Fibroblast of lung (primary cell): ENCODE results near the gene BAZ1A. TPM values are rescaled to one million over a fixed set of nuclear protein-coding genes. Genes with fewer than 3 reads are reported as not detected.
A peak's percentile ranks its signal among the peaks of the same experiment; 100 is the strongest.

Source experiments
- DNase-seq, 2 donors: peaks; one replicate each; pipeline versions ENCODE4 v3.0.0 to v3.0.0-alpha.2; 2010; ENCODE audit warnings: low read depth in 2 of 2
- H2AFZ ChIP-seq: 2 replicates; pipeline ENCODE4 v1.5.1; 2012; ENCODE audit warnings: low read length, control low read depth, inconsistent platforms
- H3K27ac ChIP-seq: 2 replicates; pipeline ENCODE4 v1.5.1; 2011; ENCODE audit warnings: low read length, control low read depth; ENCODE audit not compliant: insufficient read depth
- H3K27me3 ChIP-seq: 2 replicates; pipeline ENCODE4 v1.5.1; 2011; ENCODE audit warnings: mild to moderate bottlenecking, low read length; ENCODE audit not compliant: control insufficient read depth, insufficient read depth
- H3K36me3 ChIP-seq: 2 replicates; pipeline ENCODE4 v1.5.1; 2011; ENCODE audit warnings: low read length; ENCODE audit not compliant: control insufficient read depth, insufficient read depth
- H3K4me1 ChIP-seq: 2 replicates; pipeline ENCODE4 v1.5.1; 2011; ENCODE audit warnings: low read length; ENCODE audit not compliant: control insufficient read depth, insufficient read depth; ENCODE audit errors: extremely low read depth
- H3K4me2 ChIP-seq: 2 replicates; pipeline ENCODE4 v1.5.1; 2011; ENCODE audit warnings: low read length, control low read depth; ENCODE audit not compliant: insufficient read depth; ENCODE audit errors: extremely low read depth
- H3K4me3 ChIP-seq, 4 experiments: fragments of 200-600 bp in 1 of 4; sonication (generic) in 1 of 4; replicated peaks in 1 of 4; 2 replicates each; pipeline ENCODE4 v1.5.1; 2011 to 2016; ENCODE audit warnings: low read length in 4 of 4, low read depth in 3 of 4, mild to moderate bottlenecking in 3 of 4, control low read depth in 2 of 4, inconsistent platforms in 1 of 4, mixed read lengths in 1 of 4; ENCODE audit not compliant: insufficient read depth in 1 of 4; ENCODE audit errors: control extremely low read depth in 1 of 4
- H3K79me2 ChIP-seq: 2 replicates; pipeline ENCODE4 v1.5.1; 2012; ENCODE audit warnings: mild to moderate bottlenecking, low read length, inconsistent platforms; ENCODE audit not compliant: control insufficient read depth, insufficient read depth
- H3K9ac ChIP-seq: 2 replicates; pipeline ENCODE4 v1.5.1; 2011; ENCODE audit warnings: mild to moderate bottlenecking, low read length, control low read depth; ENCODE audit not compliant: insufficient read depth
- H3K9me3 ChIP-seq: 2 replicates; pipeline ENCODE4 v1.5.1; 2012; ENCODE audit warnings: low read depth, low read length; ENCODE audit not compliant: control insufficient read depth, insufficient read depth
- H4K20me1 ChIP-seq: 2 replicates; pipeline ENCODE4 v1.5.1; 2011; ENCODE audit warnings: low read length; ENCODE audit not compliant: control insufficient read depth, insufficient read depth; ENCODE audit errors: extremely low read depth
- CTCF ChIP-seq, 2 donors: IDR thresholded peaks in 1 of 2; conservative IDR thresholded peaks in 1 of 2; 1 replicate in 1 of 2; 2 replicates in 1 of 2; pipeline ENCODE4 v1.5.1; 2011 to 2012; ENCODE audit warnings: low read length in 2 of 2, control low read depth in 1 of 2, inconsistent platforms in 1 of 2, low read depth in 1 of 2, mild to moderate bottlenecking in 1 of 2
- EZH2 ChIP-seq: IDR thresholded peaks from 2 replicates; pipeline ENCODE4 v1.5.1; 2012; ENCODE audit warnings: low read length, control low read depth, mild to moderate bottlenecking; ENCODE audit errors: missing control alignments
- polyA plus RNA-seq, 2 donors: library from polyadenylated mRNA; depleted of rRNA in 1 of 2; stranded (reverse) in 1 of 2; unstranded in 1 of 2; fragments of >200 nt; gene quantifications; 2 replicates each; pipeline ENCODE4 v1.2.1, GENCODE V29; 2011 to 2012; ENCODE audit warnings: missing spikeins in 1 of 2
- total RNA-seq: library from RNA; depleted of rRNA; stranded (reverse); fragments of >200 nt; gene quantifications from 2 replicates; pipeline ENCODE4 v1.2.1, GENCODE V29; 2014

The BAZ1A gene
- total and polyA plus RNA-seq, 2 donors (not counting 1 experiment from before 2014, with no cell fraction given): 21.1 to 35.2 TPM

- DNase-seq: peak; percentile 51 to 60
- TF ChIP-seq CTCF (conservative IDR thresholded peaks at IDR 0.05 in 1 of 2, IDR thresholded peaks at IDR 0.05 in 1 of 2; ENCODE audit: low read depth in 1 of 2, low read length in 2 of 2): peak in 1 of 2 donors; percentile 2
- TF ChIP-seq EZH2: no peak
- H3K27ac ChIP-seq: peak overlapping the region; percentile 96
- H3K79me2 ChIP-seq: peaks cover 52% of the 10 kb centered on the region
- peak overlapping the region; percentile 62 to 91 (median 84) for H3K4me3 ChIP-seq
- H3K9ac ChIP-seq: peak overlapping the region; percentile 89
- H3K9me3 ChIP-seq: no peaks in the 10 kb centered on the region
- H2AFZ ChIP-seq: no peak overlapping the region
- H3K36me3 ChIP-seq: no peaks in the 10 kb centered on the region
- peak overlapping the region; percentile 94 for H3K4me2 ChIP-seq
- no peaks in the 10 kb centered on the region for H3K4me1 ChIP-seq
- H3K27me3 ChIP-seq: no peaks in the 10 kb centered on the region
- no peaks in the 10 kb centered on the region for H4K20me1 ChIP-seq
Observed at GRCh38 chr14:34874386-34875030, 652 bp downstream of the BAZ1A start.

DNA sequence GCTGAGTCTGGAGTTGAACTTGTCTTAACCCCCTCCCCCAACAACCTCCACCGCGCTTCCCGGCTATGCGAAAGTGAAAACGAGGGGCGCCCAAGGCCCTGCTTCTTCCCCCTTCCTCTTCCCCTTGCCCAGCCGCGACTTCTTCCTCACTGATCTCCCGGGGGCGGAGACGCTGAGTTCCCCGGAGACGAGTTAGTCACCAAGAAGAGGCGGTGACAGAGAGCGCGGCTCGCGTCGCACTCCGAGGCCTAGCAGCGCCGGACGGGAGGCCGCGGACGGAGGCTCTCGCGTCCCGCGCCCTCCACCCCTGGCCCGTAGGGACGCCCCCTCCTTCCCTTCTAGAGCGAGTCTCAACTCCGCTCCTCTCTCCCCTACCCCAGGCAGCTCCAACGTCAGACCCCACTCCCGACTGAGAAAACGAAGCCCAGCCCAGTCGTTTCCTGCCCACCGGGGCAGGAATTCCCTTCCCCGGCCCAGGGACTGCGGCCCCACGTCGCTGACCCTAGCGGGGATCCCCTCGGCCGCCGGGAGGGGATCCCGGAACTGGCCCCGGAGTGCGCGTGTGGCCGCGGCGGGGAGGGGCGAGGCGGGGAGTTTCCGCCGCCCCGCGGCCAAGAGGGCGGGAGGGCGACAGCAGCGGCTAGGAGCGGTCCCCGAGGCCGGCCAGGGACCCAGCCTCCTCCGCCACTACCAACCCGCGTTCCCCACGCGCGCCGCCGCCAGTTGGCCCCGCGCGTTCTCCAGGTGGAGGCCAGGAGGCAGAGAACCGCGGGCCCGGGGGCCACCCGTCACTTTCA lies 1.4 kb downstream of the BAZ1A start:
- no peaks in the 10 kb centered on the region for H4K20me1 ChIP-seq
- H3K36me3 ChIP-seq: no peaks in the 10 kb centered on the region
- DNase-seq: peak; percentile 71 to 74
- H3K4me1 ChIP-seq: no peaks in the 10 kb centered on the region
- TF ChIP-seq CTCF (conservative IDR thresholded peaks at IDR 0.05 in 1 of 2, IDR thresholded peaks at IDR 0.05 in 1 of 2; ENCODE audit: low read depth in 1 of 2, low read length in 2 of 2) (no peak), EZH2 (no peak)
- H3K27me3 ChIP-seq: no peaks in the 10 kb centered on the region
- no peaks in the 10 kb centered on the region for H3K9me3 ChIP-seq
- H3K27ac ChIP-seq: peak overlapping the region; percentile 96
- H3K4me3 ChIP-seq: peak overlapping the region; percentile 65 to 91 (median 84)
- H2AFZ ChIP-seq: peak overlapping the region; percentile 47
- peak overlapping the region; percentile 89 for H3K9ac ChIP-seq
- peaks cover 58% of the 10 kb centered on the region for H3K79me2 ChIP-seq
- H3K4me2 ChIP-seq: peak overlapping the region; percentile 94

- Histone ChIP-seq H3K4me3 (peak overlapping the region; percentile 65 to 91 (median 84)), H3K9me3 (no peaks in the 10 kb centered on the region), H3K27ac (peak overlapping the region; percentile 96), H3K36me3 (peaks cover 2% of the 10 kb centered on the region), H4K20me1 (no peaks in the 10 kb centered on the region), H3K27me3 (no peaks in the 10 kb centered on the region), H3K79me2 (peaks cover 65% of the 10 kb centered on the region), H3K9ac (peak overlapping the region; percentile 89), H2AFZ (peak overlapping the region; percentile 47), H3K4me1 (no peaks in the 10 kb centered on the region), H3K4me2 (peak overlapping the region; percentile 94)
- TF ChIP-seq EZH2: no peak
- no peak for TF ChIP-seq CTCF (conservative IDR thresholded peaks at IDR 0.05 in 1 of 2, IDR thresholded peaks at IDR 0.05 in 1 of 2; ENCODE audit: low read depth in 1 of 2, low read length in 2 of 2)
- DNase-seq: peak; percentile 40 to 62
Observed at GRCh38 chr14:34872822-34873588, 2.2 kb downstream of the BAZ1A start.
